ENCODE measurements around the gene PIGB.
A peak's percentile ranks its signal among the peaks of the same experiment; 100 is the strongest.

The PIGB gene

GRCh38 chr15:55337160-55337559 lies 18.1 kb downstream of the PIGB start:
- TF ChIP-seq CTCF (conservative IDR thresholded peaks at IDR 0.05; ENCODE audit: low read depth, low read length), result no peak
- DNase-seq (ENCODE audit: low read depth), result peak; percentile 51
- no peak overlapping the region for H3K4me3 ChIP-seq (ENCODE audit: low read depth, low read length)

GRCh38 chr15:55343168-55343567 lies 24.1 kb downstream of the PIGB start:
- no peak for DNase-seq (ENCODE audit: low read depth)
- H3K4me3 ChIP-seq (ENCODE audit: low read depth, low read length), result no peak overlapping the region
- TF ChIP-seq CTCF (conservative IDR thresholded peaks at IDR 0.05; ENCODE audit: low read depth, low read length), result no peak

- DNase-seq (ENCODE audit: low read depth), result no peak
- no peak for TF ChIP-seq CTCF (conservative IDR thresholded peaks at IDR 0.05; ENCODE audit: low read depth, low read length)
- H3K4me3 ChIP-seq (ENCODE audit: low read depth, low read length), result no peak overlapping the region
Observed at GRCh38 chr15:55344206-55344605, 25.2 kb downstream of the PIGB start.

GRCh38 chr15:55348281-55348778 lies 29.3 kb downstream of the PIGB start:
- TF ChIP-seq CTCF (conservative IDR thresholded peaks at IDR 0.05; ENCODE audit: low read depth, low read length), result no peak
- no peak for DNase-seq (ENCODE audit: low read depth)
- H3K4me3 ChIP-seq (ENCODE audit: low read depth, low read length), result no peak overlapping the region

- DNase-seq (ENCODE audit: low read depth), result no peak
- TF ChIP-seq CTCF (conservative IDR thresholded peaks at IDR 0.05; ENCODE audit: low read depth, low read length), result no peak
Observed at GRCh38 chr15:55349282-55349681, 30.3 kb downstream of the PIGB start.

GRCh38 chr15:55353025-55353424 lies 34.0 kb downstream of the PIGB start:
- no peak for DNase-seq (ENCODE audit: low read depth)
- H3K4me3 ChIP-seq (ENCODE audit: low read depth, low read length), result no peak overlapping the region
- no peak for TF ChIP-seq CTCF (conservative IDR thresholded peaks at IDR 0.05; ENCODE audit: low read depth, low read length)

More at GRCh38 chr15:55349282-55349681, 30.3 kb downstream of the PIGB start:
- H3K4me3 ChIP-seq (ENCODE audit: low read depth, low read length), result no peak overlapping the region

GRCh38 chr15:55356985-55357585 lies 38.1 kb downstream of the PIGB start:
- DNase-seq (ENCODE audit: low read depth), result no peak
- H3K4me3 ChIP-seq (ENCODE audit: low read depth, low read length), result no peak overlapping the region
- no peak for TF ChIP-seq CTCF (conservative IDR thresholded peaks at IDR 0.05; ENCODE audit: low read depth, low read length)

Data from choroid plexus epithelial cell (primary cell).